Muscle of back (tissue), 13 donors: ENCODE data around the gene SLC30A1. TPM values are rescaled to one million over a fixed set of nuclear protein-coding genes. Genes with fewer than 3 reads are reported as not detected.
A peak's percentile ranks its signal among the peaks of the same experiment; 100 is the strongest.
"Not testable (repeated sequence)": the region's sequence is repeated elsewhere in the genome, so short reads cannot be mapped to it uniquely, and the experiment has no call there.

Experiments
- DNase-seq, 3 donors: peaks; one replicate each; pipeline versions ENCODE4 v3.0.0 to v3.0.0-alpha.2; 2013
- long read RNA-seq, 9 donors: transcript quantifications; one replicate each; lab custom pipeline, GENCODE V29; 2026
- polyA plus RNA-seq, 10 donors: library from polyadenylated mRNA; unstranded; fragments of 120-200 nt; gene quantifications; one replicate each; pipeline ENCODE4 v1.2.1, GENCODE V29; 2013; ENCODE audit not compliant: insufficient read length in 10 of 10

The SLC30A1 gene, protein sequence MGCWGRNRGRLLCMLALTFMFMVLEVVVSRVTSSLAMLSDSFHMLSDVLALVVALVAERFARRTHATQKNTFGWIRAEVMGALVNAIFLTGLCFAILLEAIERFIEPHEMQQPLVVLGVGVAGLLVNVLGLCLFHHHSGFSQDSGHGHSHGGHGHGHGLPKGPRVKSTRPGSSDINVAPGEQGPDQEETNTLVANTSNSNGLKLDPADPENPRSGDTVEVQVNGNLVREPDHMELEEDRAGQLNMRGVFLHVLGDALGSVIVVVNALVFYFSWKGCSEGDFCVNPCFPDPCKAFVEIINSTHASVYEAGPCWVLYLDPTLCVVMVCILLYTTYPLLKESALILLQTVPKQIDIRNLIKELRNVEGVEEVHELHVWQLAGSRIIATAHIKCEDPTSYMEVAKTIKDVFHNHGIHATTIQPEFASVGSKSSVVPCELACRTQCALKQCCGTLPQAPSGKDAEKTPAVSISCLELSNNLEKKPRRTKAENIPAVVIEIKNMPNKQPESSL
- 10 to 100 TPM; 11.0 to 19.2 (median 14.1) TPM for polyA plus RNA-seq
- long read RNA-seq, donor 1, full-length matches to known transcripts: 4 of 4 reads
- long read RNA-seq, donor 1, partial matches to known transcripts: 0 of 4 reads
- long read RNA-seq, donor 1, other reads (novel, unspliced or antisense): 0 of 4 reads
- long read RNA-seq, donor 2, full-length matches to known transcripts: 5 of 5 reads
- long read RNA-seq, donor 2, partial matches to known transcripts: 0 of 5 reads
- long read RNA-seq, donor 2, other reads (novel, unspliced or antisense): 0 of 5 reads
- long read RNA-seq, donor 3: 0 reads
- long read RNA-seq, donor 4, full-length matches to known transcripts: 6 of 6 reads
- long read RNA-seq, donor 4, partial matches to known transcripts: 0 of 6 reads
- long read RNA-seq, donor 4, other reads (novel, unspliced or antisense): 0 of 6 reads
- long read RNA-seq, donor 5, full-length matches to known transcripts: 8 of 8 reads
- long read RNA-seq, donor 5, partial matches to known transcripts: 0 of 8 reads
- long read RNA-seq, donor 5, other reads (novel, unspliced or antisense): 0 of 8 reads
- long read RNA-seq, donor 6, full-length matches to known transcripts: 2 of 2 reads
- long read RNA-seq, donor 6, partial matches to known transcripts: 0 of 2 reads
- long read RNA-seq, donor 6, other reads (novel, unspliced or antisense): 0 of 2 reads
- long read RNA-seq, donor 7, full-length matches to known transcripts: 6 of 6 reads
- long read RNA-seq, donor 7, partial matches to known transcripts: 0 of 6 reads
- long read RNA-seq, donor 7, other reads (novel, unspliced or antisense): 0 of 6 reads
- long read RNA-seq, donor 8, full-length matches to known transcripts: 2 of 2 reads
- long read RNA-seq, donor 8, partial matches to known transcripts: 0 of 2 reads
- long read RNA-seq, donor 8, other reads (novel, unspliced or antisense): 0 of 2 reads
- long read RNA-seq, donor 9: 0 reads

GRCh38 chr1:211578640-211579439 is at the start of gene SLC30A1:
Gene SLC30A1 (minus strand): TSS chr1:211579161. CDS start chr1:211578612, 549 bp downstream.
- peak; percentile 99 for DNase-seq

DNA sequence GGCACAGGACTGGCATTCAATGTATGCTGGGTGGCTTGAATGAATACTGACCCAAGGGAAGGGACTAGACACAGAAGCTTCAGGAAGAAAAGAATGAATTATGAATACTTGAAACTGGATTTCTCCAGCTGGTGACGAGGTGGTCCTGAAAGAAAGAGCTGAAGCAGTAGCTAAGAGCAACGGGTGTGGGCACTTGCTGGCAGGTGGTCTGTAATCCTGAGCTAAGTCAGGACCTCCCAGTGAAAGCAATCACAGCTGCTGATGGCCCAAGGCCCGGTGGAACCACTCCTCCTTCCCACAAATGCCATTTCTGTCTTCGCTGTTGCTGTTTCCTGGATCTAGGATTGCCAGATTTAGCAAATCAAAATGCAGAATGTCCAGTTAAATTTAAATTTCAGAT is 49.5 kb upstream of the SLC30A1 start:
- peak in 2 of 3 donors; percentile 56 to 57 for DNase-seq

DNA sequence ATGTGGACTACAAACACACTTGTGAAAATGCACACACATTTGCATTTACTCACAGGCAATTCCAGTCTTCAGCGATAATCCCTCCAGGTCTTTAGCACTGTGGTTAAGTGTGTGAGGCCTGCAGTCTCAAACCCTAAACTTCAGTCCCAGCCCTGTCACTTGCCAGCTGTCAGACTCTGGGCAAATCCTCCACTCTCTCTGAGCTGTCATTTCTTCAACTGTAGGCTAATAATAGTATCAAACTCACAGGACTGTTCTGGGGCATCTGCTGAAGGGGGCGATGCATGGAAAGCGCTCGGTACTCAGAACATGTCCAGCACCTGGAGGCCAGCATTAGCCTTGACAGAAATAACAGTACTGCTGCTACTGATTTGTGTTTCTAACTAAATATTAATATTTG is 48.3 kb upstream of the SLC30A1 start:
- DNase-seq: peak in 1 of 3 donors; percentile 49

DNA sequence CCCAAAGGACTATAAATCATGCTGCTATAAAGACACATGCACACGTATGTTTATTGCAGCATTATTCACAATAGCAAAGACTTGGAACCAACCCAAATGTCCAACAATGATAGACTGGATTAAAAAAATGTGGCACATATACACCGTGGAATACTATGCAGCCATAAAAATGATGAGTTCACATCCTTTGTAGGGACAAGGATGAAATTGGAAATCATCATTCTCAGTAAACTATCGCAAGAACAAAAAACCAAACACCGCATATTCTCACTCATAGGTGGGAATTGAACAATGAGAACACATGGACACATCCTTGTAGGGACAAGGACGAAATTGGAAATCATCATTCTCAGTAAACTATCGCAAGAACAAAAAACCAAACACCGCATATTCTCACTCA is 46.9 kb upstream of the SLC30A1 start:
- not testable (repeated sequence) for DNase-seq

- peak in 1 of 3 donors; percentile 26 for DNase-seq
These were observed 46.1 kb upstream of the SLC30A1 start for GRCh38 chr1:211625040-211625439.

- no peak for DNase-seq
These were observed 44.6 kb upstream of the SLC30A1 start for GRCh38 chr1:211623515-211623914.

GRCh38 chr1:211621447-211622198 is 42.7 kb upstream of the SLC30A1 start:
- no peak for DNase-seq

DNA sequence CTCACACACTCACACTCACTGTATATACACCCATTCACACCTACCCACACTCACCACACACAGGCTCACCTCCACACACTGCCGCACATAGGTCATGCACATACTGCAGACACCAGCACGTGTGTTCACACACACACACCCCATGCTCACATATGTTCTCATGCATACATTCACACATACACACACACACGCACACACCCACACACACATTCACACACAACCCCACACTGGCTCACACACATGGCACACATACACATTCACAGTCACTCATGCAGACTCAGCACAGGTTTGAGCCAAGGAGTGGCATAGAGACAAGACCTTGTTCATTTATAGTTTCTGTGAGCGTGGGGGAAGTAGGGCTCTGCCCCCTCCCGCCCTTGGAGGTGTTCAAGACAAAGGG is 41.1 kb upstream of the SLC30A1 start:
- DNase-seq: no peak

DNA sequence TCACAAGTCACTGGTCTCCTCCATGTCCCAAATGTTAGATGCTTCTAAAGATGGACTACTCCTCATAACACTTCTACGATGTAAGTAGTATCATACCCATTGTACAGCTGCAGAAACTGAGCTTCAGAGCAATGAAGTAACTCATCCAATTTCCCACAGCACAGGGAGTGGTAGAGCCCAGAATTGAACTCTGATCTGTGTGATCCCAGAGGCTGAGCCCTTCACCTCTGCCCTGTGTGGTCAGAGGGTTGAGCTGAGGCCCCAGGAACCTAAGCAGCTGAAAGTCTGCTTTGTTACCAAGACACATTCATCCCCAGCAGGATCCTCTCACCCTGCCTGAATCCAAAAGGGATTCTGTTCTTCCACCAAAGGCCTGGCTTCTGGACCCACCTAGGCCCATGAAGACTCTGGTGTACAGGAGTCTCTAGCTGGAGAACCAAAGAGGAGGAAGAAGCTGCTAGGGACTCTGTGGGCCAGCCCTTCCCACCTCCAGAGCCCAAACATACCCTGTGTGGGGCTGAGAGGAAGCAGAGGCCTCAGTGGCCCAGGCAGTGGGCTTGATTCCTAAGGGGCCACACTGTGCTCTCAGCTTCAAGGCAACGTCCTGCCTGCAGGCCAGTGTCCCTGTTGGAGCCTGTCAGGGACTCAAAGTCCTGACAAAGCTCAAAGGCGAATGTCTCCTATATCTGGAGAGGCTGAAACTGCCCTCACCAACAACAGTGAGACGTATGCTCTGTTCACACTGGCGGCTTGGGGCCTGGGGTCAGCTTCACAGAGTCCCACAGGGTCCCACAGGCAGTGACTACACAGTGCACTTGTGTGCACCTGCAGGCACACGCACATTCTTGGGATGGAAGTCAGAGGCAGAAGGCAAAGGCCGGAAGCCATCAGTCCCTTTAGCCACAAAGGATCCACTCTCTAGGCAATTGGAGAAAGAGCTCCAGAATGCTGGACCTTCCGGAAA is 40.4 kb upstream of the SLC30A1 start:
- no peak for DNase-seq

GRCh38 chr1:211616965-211617297 is 38.0 kb upstream of the SLC30A1 start:
- DNase-seq: no peak

DNA sequence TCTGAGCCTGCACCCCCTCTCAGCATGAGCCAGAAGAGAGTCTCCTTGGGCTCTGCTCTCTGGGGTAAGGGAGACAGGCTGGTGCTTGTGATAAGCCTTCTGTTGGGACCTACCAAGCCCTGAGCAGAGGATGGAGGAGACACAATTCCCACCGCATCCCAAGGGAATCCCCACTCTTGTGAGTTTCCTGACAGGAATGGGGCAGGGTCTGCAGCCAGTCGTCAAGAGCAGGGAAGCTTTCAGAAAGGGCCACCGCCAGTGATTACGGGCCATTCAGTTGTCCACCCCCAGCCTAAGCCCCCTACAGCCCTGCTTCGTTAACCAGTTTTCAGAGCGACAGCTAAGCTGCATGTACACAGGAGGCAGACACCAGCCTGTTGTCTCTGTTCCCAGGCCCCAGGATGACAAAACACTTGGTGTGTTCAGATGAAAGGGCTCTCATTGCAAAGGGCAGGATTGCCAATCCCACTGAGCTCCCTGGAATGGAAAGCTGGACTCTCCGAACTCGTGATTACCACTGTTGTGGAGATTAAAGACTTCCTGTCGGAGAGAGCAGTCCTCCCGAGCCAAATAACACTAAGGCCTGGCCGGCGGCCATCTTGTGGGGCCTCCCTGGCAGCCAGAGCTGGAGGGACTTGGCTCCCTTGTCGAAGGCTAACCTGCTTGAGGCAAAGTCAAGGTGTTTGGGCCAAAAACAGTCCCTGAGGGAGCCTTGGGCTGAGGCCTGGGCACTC is 37.4 kb upstream of the SLC30A1 start:
- peak in 2 of 3 donors; percentile 59 to 77 for DNase-seq

DNA sequence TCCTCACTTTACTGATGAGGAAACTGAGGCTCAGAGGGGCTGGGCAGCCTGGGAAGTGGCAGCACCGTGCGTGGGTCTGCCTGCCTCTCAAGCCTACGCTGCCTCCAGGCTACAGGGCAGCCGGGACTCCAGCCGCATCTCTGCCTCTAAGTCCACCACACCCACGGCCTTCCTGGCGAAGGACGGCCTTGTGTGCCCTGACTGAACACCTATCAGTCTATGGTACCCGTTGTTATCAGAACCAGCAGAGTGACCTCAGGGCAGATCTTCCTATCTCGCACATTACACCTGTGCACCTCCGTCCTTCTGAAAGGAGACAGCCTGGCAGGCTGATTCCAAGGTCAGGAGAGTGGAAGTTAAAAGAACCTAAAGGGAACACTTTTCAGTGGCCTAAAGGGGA is 35.7 kb upstream of the SLC30A1 start:
- DNase-seq: no peak

- DNase-seq: no peak
These were observed 35.0 kb upstream of the SLC30A1 start for GRCh38 chr1:211613951-211614350.

DNA sequence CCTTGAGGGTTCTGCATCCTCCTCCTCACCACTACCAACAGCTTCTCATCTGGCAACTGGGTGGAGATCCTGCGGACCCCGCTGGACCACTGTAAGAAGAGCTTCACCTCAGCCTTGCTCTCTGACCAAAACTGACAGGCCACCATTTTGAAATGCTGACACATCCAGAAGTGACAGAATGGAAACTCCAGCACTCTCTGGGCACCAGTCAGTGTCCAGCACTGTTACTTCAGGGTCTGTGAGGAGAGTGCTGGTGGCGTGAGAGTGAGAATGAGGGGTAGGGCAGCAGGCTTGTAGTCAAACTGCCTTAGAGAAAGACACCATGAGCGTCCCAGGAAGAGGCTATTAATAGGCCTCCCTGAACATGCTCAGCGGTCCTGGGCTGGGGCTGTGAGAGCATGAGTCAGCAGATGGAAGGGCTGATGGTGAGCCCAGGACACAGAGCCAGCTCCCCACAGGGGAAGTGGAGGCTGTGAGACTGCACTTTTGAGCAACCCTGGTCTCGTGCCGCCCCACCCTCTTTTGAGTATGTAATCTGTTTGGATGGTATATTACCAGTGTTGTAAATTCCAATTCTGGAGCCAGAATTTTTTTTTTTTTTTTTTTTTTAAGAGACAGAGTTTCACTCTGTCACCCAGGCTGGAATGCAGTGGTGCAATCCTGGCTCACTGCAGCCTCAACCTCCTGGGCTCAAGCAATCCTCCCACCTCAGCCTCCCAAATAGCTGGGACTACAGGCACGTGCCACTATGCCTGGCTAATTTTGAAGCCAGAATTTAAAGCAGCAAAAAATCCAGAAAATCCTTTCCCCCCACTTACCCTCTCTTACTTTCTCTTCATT is 34.4 kb upstream of the SLC30A1 start:
- DNase-seq: peak; percentile 57 to 87 (median 78)

- DNase-seq: no peak
These were observed 33.8 kb upstream of the SLC30A1 start for GRCh38 chr1:211612786-211613107.

- peak in 1 of 3 donors; percentile 39 for DNase-seq
These were observed 32.9 kb upstream of the SLC30A1 start for GRCh38 chr1:211611818-211612217.
